ENCODE measurements around the gene PRSS22. TPM values are rescaled to one million over a fixed set of nuclear protein-coding genes. Genes with fewer than 3 reads are reported as not detected.

The PRSS22 gene
- total and polyA plus RNA-seq, 2 experiments from 2014 or later, result 1.3 to 2.0 TPM

DNA sequence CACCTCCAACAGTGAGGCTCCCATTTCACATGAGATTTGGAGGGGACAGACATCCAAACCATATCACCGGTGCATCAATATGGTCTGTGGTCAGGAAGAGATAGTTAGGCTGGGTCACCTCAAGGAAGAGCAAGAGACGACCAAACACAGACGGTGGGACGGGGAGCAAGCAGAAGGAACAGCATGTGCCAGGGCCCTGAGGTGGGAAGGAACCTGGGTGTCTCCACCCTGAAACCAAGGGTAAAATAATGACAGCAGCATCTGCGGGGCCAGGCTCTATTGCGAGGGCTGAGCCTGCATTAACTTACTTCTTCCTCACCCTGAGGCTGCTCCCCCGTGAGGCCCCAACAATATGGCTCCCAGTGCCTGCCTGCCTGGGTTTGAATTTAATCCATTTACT lies 49.8 kb downstream of the PRSS22 start (continued):
- TF ChIP-seq POLR2AphosphoS5 (IDR thresholded peaks at IDR 0.05; ENCODE audit: low read depth) (no peak), EZH2phosphoT487 (IDR thresholded peaks at IDR 0.05; ENCODE audit: unreplicated experiment) (no peak), STAT1 (IDR thresholded peaks at IDR 0.05; ENCODE audit: unreplicated experiment) (no peak), CREB1 (CRISPR knock-in tag; IDR thresholded peaks at IDR 0.05; ENCODE audit: low read depth) (no peak)
- TF ChIP-seq, protein P1, sequence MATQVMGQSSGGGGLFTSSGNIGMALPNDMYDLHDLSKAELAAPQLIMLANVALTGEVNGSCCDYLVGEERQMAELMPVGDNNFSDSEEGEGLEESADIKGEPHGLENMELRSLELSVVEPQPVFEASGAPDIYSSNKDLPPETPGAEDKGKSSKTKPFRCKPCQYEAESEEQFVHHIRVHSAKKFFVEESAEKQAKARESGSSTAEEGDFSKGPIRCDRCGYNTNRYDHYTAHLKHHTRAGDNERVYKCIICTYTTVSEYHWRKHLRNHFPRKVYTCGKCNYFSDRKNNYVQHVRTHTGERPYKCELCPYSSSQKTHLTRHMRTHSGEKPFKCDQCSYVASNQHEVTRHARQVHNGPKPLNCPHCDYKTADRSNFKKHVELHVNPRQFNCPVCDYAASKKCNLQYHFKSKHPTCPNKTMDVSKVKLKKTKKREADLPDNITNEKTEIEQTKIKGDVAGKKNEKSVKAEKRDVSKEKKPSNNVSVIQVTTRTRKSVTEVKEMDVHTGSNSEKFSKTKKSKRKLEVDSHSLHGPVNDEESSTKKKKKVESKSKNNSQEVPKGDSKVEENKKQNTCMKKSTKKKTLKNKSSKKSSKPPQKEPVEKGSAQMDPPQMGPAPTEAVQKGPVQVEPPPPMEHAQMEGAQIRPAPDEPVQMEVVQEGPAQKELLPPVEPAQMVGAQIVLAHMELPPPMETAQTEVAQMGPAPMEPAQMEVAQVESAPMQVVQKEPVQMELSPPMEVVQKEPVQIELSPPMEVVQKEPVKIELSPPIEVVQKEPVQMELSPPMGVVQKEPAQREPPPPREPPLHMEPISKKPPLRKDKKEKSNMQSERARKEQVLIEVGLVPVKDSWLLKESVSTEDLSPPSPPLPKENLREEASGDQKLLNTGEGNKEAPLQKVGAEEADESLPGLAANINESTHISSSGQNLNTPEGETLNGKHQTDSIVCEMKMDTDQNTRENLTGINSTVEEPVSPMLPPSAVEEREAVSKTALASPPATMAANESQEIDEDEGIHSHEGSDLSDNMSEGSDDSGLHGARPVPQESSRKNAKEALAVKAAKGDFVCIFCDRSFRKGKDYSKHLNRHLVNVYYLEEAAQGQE (IDR thresholded peaks at IDR 0.05; ENCODE audit: unreplicated experiment), result no peak

DNA sequence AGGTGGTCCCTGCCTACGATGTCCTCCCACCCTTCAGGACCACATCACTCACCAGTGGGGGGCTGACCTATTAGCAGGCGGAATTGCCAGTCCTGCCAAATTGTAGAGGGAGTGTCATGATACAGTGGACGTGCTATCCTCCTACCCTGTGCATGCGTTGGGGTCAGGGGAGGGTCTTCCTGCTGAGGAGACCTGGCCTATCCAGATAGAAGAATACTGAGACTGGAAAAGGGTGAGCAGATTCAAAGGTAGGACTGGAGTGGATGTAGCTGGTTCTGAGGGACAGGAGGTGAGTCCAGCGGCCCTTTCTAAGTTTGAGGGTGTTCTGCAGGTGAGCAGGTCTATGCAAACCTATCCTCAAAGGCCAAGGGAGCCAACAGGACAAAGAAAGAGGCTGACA lies 51.7 kb downstream of the PRSS22 start:
- ATAC-seq (no peak), DNase-seq (ENCODE audit: low spot score) (no peak)
- Mint-ChIP-seq H3K27ac (no peak overlapping the region), H3K4me1 (no peaks in the 10 kb centered on the region; the same call in 2 of the 3 replicates), H3K36me3 (ENCODE audit: low read depth) (no peaks in the 10 kb centered on the region), H3K27me3 (ENCODE audit: insufficient read depth, low read depth, poor library complexity) (peaks cover 14% of the 10 kb centered on the region), H3K4me3 (no peak overlapping the region), H3K9me3 (peaks cover 8% of the 10 kb centered on the region; the same call in 2 of the 3 replicates)
- Histone ChIP-seq H3K4me3 (no peak overlapping the region), H3K36me3 (ENCODE audit: insufficient read depth) (no peaks in the 10 kb centered on the region), H3F3A (replicated peaks; ENCODE audit: low read depth) (no peaks in the 10 kb centered on the region), H4K20me1 (replicated peaks; ENCODE audit: insufficient read depth) (no peaks in the 10 kb centered on the region), H3K27ac (ENCODE audit: low read depth) (no peak overlapping the region), H3K4me2 (no peak overlapping the region), H3K9me2 (ENCODE audit: insufficient read depth) (no peaks in the 10 kb centered on the region), H3K27me3 (ENCODE audit: insufficient read depth) (no peaks in the 10 kb centered on the region), H2AFZ (no peak overlapping the region), H3K4me1 (ENCODE audit: insufficient read depth) (no peaks in the 10 kb centered on the region), H3K79me2 (replicated peaks; ENCODE audit: insufficient read depth) (no peaks in the 10 kb centered on the region)
- TF ChIP-seq EZH2phosphoT487 (IDR thresholded peaks at IDR 0.05; ENCODE audit: unreplicated experiment), result no peak
- no peak for TF ChIP-seq EZH2 (IDR thresholded peaks at IDR 0.05; ENCODE audit: low read depth, unreplicated experiment)
- TF ChIP-seq, protein P1 (IDR thresholded peaks at IDR 0.05; ENCODE audit: unreplicated experiment), result no peak
- TF ChIP-seq, protein P2, sequence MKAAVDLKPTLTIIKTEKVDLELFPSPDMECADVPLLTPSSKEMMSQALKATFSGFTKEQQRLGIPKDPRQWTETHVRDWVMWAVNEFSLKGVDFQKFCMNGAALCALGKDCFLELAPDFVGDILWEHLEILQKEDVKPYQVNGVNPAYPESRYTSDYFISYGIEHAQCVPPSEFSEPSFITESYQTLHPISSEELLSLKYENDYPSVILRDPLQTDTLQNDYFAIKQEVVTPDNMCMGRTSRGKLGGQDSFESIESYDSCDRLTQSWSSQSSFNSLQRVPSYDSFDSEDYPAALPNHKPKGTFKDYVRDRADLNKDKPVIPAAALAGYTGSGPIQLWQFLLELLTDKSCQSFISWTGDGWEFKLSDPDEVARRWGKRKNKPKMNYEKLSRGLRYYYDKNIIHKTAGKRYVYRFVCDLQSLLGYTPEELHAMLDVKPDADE (IDR thresholded peaks at IDR 0.05), result no peak
- TF ChIP-seq, protein P3, sequence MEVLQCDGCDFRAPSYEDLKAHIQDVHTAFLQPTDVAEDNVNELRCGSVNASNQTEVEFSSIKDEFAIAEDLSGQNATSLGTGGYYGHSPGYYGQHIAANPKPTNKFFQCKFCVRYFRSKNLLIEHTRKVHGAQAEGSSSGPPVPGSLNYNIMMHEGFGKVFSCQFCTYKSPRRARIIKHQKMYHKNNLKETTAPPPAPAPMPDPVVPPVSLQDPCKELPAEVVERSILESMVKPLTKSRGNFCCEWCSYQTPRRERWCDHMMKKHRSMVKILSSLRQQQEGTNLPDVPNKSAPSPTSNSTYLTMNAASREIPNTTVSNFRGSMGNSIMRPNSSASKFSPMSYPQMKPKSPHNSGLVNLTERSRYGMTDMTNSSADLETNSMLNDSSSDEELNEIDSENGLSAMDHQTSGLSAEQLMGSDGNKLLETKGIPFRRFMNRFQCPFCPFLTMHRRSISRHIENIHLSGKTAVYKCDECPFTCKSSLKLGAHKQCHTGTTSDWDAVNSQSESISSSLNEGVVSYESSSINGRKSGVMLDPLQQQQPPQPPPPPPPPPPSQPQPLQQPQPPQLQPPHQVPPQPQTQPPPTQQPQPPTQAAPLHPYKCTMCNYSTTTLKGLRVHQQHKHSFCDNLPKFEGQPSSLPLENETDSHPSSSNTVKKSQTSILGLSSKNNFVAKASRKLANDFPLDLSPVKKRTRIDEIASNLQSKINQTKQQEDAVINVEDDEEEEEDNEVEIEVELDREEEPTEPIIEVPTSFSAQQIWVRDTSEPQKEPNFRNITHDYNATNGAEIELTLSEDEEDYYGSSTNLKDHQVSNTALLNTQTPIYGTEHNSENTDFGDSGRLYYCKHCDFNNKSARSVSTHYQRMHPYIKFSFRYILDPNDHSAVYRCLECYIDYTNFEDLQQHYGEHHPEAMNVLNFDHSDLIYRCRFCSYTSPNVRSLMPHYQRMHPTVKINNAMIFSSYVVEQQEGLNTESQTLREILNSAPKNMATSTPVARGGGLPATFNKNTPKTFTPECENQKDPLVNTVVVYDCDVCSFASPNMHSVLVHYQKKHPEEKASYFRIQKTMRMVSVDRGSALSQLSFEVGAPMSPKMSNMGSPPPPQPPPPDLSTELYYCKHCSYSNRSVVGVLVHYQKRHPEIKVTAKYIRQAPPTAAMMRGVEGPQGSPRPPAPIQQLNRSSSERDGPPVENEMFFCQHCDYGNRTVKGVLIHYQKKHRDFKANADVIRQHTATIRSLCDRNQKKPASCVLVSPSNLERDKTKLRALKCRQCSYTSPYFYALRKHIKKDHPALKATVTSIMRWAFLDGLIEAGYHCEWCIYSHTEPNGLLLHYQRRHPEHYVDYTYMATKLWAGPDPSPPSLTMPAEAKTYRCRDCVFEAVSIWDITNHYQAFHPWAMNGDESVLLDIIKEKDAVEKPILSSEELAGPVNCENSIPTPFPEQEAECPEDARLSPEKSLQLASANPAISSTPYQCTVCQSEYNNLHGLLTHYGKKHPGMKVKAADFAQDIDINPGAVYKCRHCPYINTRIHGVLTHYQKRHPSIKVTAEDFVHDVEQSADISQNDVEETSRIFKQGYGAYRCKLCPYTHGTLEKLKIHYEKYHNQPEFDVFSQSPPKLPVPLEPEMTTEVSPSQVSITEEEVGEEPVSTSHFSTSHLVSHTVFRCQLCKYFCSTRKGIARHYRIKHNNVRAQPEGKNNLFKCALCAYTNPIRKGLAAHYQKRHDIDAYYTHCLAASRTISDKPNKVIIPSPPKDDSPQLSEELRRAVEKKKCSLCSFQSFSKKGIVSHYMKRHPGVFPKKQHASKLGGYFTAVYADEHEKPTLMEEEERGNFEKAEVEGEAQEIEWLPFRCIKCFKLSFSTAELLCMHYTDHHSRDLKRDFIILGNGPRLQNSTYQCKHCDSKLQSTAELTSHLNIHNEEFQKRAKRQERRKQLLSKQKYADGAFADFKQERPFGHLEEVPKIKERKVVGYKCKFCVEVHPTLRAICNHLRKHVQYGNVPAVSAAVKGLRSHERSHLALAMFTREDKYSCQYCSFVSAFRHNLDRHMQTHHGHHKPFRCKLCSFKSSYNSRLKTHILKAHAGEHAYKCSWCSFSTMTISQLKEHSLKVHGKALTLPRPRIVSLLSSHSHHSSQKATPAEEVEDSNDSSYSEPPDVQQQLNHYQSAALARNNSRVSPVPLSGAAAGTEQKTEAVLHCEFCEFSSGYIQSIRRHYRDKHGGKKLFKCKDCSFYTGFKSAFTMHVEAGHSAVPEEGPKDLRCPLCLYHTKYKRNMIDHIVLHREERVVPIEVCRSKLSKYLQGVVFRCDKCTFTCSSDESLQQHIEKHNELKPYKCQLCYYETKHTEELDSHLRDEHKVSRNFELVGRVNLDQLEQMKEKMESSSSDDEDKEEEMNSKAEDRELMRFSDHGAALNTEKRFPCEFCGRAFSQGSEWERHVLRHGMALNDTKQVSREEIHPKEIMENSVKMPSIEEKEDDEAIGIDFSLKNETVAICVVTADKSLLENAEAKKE (CRISPR knock-in tag; IDR thresholded peaks at IDR 0.05), result no peak
- no peak for TF ChIP-seq ZNF331 (CRISPR knock-in tag; IDR thresholded peaks at IDR 0.05; ENCODE audit: low read depth)
- TF ChIP-seq POLR2AphosphoS5 (IDR thresholded peaks at IDR 0.05; ENCODE audit: low read depth), result no peak
- TF ChIP-seq ZNF114 (CRISPR knock-in tag; IDR thresholded peaks at IDR 0.05), result no peak
- TF ChIP-seq JUNB (IDR thresholded peaks at IDR 0.05; ENCODE audit: unreplicated experiment), result no peak

Data from GM23338 (cell line).